Gastroesophageal sphincter (tissue), 4 donors: ENCODE results near the gene KCNS1. TPM values are rescaled to one million over a fixed set of nuclear protein-coding genes. Genes with fewer than 3 reads are reported as not detected.

Source experiments
- ATAC-seq: fragments of 150-250 bp; one replicate; pipeline ENCODE4 v1.9.1; 2016; ENCODE audit warnings: mild to moderate bottlenecking, moderate library complexity
- H3K27ac ChIP-seq, 4 donors: fragments of 200-600 bp; sonication (generic) in 3 of 4; 1 replicate in 3 of 4; 2 replicates in 1 of 4; pipeline ENCODE4 v1.5.1; 2016 to 2019
- H3K27me3 ChIP-seq: fragments of 200-600 bp; sonication (generic); one replicate; pipeline ENCODE4 v1.5.1; 2019
- H3K36me3 ChIP-seq, 2 donors: fragments of 200-600 bp; sonication (generic); one replicate each; pipeline ENCODE4 v1.5.1; 2019; ENCODE audit warnings: control low read depth in 1 of 2
- H3K4me1 ChIP-seq, 3 donors: fragments of 200-600 bp; sonication (generic); 1 replicate in 2 of 3; 2 replicates in 1 of 3; pipeline ENCODE4 v1.5.1; 2016 to 2019; ENCODE audit warnings: control low read depth in 2 of 3
- H3K4me3 ChIP-seq, 2 donors: fragments of 200-600 bp; sonication (generic); one replicate each; pipeline ENCODE4 v1.5.1; 2019; ENCODE audit warnings: mild to moderate bottlenecking in 1 of 2, moderate library complexity in 1 of 2
- H3K9me3 ChIP-seq, 3 donors: fragments of 200-600 bp; sonication (generic); one replicate each; pipeline ENCODE4 v1.5.1; 2017 to 2019; ENCODE audit warnings: control low read depth in 2 of 3
- CTCF ChIP-seq, 4 experiments: fragments of 200-600 bp in 2 of 4; fragments of 450-650 bp in 2 of 4; sonication (generic) in 1 of 4; IDR thresholded peaks; one replicate each; pipeline ENCODE4 v1.5.1; 2017 to 2019; ENCODE audit warnings: antibody characterized with exemption in 4 of 4, mild to moderate bottlenecking in 2 of 4, moderate library complexity in 2 of 4
- EP300 ChIP-seq: sonication (generic); formaldehyde crosslinking; IDR thresholded peaks from one replicate; pipeline ENCODE4 v1.6.1; 2017; ENCODE audit warnings: antibody characterized with exemption, mild to moderate bottlenecking
- POLR2A ChIP-seq, 2 donors: fragments of 450-650 bp; IDR thresholded peaks; one replicate each; pipeline ENCODE4 v1.6.1; 2017; ENCODE audit warnings: antibody characterized with exemption in 2 of 2, mild to moderate bottlenecking in 2 of 2, moderate library complexity in 1 of 2
- POLR2AphosphoS5 ChIP-seq: sonication (generic); formaldehyde crosslinking; IDR thresholded peaks from one replicate; pipeline ENCODE4 v1.6.1; 2017; ENCODE audit warnings: antibody characterized with exemption
- WGBS, 2 donors: methylation state at CpG; one replicate each; pipeline ENCODE4 v1.1.5; 2018; ENCODE audit warnings: low coverage in 1 of 2; 5-methylcytosine and 5-hydroxymethylcytosine counted together
- total RNA-seq, 4 donors: library from RNA; depleted of rRNA; stranded (reverse); fragments of >200 nt; gene quantifications; one replicate each; pipeline ENCODE4 v1.1.0, GENCODE V29; 2016

Gene KCNS1
- total RNA-seq, 4 donors from 2014 or later, result not detected

- Histone ChIP-seq H3K4me1 (no peaks in the 10 kb centered on the region), H3K9me3 (peaks cover 0 to 10% (median 0%) of the 10 kb centered on the region in 3 donors), H3K36me3 (peaks cover 10 to 82% of the 10 kb centered on the region in 2 donors), H3K27ac (no peak overlapping the region), H3K4me3 (no peak overlapping the region), H3K27me3 (no peaks in the 10 kb centered on the region)
- TF ChIP-seq CTCF (IDR thresholded peaks at IDR 0.05), result no peak
- TF ChIP-seq EP300, result no peak
- TF ChIP-seq POLR2AphosphoS5, result no peak
- TF ChIP-seq POLR2A (IDR thresholded peaks at IDR 0.05), result no peak
- WGBS, 2 donors, result 73 to 100% methylated on average over 1 to 3 of the region's 3 CpGs
- no peak for ATAC-seq
Measured at GRCh38 chr20:45077559-45077958, 23.4 kb downstream of the KCNS1 start.

DNA sequence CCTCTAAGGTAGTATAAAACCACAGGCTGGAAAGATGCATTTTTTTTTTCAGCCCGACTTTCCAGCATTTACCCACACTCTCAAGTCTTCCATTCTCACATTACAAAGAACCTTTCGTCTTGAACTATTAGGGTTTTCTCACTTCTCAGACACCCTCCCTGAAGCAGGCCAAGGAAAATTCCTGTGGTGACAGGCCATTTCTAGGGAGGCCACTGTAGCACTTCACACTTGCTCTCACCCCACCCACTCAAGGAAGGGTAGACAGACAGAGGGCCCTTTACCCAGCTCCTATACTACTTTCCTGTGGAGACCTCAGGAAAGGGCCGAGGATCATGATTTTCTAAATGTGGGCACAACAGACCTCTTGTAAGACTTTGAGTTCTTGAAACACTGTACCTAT, 27.7 kb downstream of the KCNS1 start:
- WGBS, 2 donors, result 80 to 88% methylated on average over 2 to 3 of the region's 3 CpGs
- Histone ChIP-seq H3K4me1 (no peaks in the 10 kb centered on the region), H3K27ac (no peak overlapping the region), H3K27me3 (no peaks in the 10 kb centered on the region), H3K9me3 (no peaks in the 10 kb centered on the region), H3K4me3 (no peak overlapping the region), H3K36me3 (peaks cover 10 to 41% of the 10 kb centered on the region in 2 donors)
- no peak for ATAC-seq
- no peak for TF ChIP-seq POLR2AphosphoS5
- TF ChIP-seq POLR2A (IDR thresholded peaks at IDR 0.05), result no peak
- TF ChIP-seq CTCF (IDR thresholded peaks at IDR 0.05), result no peak
- no peak for TF ChIP-seq EP300

DNA sequence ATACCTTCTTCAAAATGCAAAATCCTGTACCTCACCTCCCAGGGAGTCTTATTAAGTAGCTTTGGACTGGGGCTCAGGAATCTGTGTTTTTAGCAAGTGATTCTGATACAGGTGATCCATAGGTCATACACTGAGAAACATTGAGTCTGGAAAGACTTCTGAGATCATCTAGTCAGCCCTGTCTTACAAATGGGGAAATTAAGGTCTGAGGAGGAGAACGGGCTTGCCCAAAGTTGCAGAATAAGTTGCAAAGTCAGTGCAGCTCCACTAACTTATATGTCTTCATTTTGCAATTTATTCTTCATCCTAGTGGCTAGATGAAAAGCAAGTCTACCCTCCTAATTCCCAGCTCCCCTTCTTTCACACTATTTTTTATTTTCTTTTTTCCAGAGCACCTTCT, 28.9 kb downstream of the KCNS1 start:
- Histone ChIP-seq H3K27me3 (no peaks in the 10 kb centered on the region), H3K36me3 (peaks cover 10 to 34% of the 10 kb centered on the region in 2 donors), H3K9me3 (no peaks in the 10 kb centered on the region), H3K4me1 (no peaks in the 10 kb centered on the region), H3K27ac (no peak overlapping the region), H3K4me3 (no peak overlapping the region)
- TF ChIP-seq POLR2A (IDR thresholded peaks at IDR 0.05), result no peak
- TF ChIP-seq EP300, result no peak
- TF ChIP-seq POLR2AphosphoS5, result no peak
- TF ChIP-seq CTCF (IDR thresholded peaks at IDR 0.05), result no peak
- 77 to 85% methylated on average over 1 of the region's 1 CpG for WGBS, 2 donors
- no peak for ATAC-seq

DNA sequence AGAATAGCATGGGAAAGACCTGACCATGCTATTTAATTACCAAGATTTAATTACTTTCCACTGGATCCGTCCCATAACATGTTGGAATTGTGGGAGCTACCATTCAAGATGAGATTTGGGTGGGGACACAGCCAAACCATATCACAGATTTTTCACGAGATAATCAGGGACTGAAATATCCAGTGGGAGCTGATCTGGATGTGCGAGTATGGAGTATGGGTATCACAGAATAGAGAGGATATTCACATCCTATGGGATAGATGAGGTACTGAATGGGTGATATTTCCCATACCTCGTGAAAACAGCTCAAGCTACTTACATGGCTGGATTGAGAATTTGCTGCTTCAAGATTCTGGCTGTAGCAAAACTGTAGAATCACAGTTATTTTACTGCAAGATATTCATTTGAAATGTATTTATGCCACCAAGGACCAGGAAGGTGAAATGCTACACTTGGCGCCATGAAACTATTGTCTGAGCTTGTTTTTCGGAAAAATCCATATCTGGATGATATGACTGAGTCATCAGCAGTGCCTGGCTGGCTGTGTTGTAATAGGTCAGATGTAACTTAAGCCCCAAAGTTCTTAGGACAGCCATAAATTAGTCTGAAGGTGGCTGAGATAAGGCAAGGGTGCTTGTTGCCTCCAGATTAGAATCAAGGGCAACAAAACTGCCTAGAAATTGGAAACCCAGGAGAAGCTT, 29.8 kb downstream of the KCNS1 start:
- no peak for ATAC-seq
- 89 to 99% methylated on average over 4 to 6 of the region's 6 CpGs for WGBS, 2 donors
- Histone ChIP-seq H3K27me3 (no peaks in the 10 kb centered on the region), H3K9me3 (no peaks in the 10 kb centered on the region), H3K4me1 (no peaks in the 10 kb centered on the region), H3K27ac (no peak overlapping the region), H3K4me3 (no peak overlapping the region), H3K36me3 (peaks cover 7 to 24% of the 10 kb centered on the region in 2 donors)
- TF ChIP-seq EP300 (no peak), CTCF (IDR thresholded peaks at IDR 0.05) (no peak), POLR2AphosphoS5 (no peak), POLR2A (IDR thresholded peaks at IDR 0.05) (no peak)

DNA sequence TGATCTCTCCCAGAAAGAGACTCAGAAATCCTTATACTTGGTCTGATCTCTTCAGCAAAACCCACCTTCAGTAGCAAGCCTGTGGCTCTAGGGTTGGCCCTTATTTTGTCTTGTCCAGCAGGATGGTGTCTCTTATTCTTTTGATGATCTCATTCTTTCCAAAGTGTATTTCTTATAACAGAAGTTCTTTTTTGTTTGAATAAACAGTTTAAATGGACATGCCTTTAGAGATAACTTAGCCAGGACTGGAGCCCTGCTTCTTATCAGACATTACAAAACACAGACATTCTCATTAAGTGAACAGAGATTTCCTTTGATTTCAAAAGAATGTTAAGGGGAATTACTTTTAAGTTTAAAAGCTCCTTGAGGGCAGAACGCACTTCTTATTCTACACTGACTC, 31.7 kb downstream of the KCNS1 start:
- Histone ChIP-seq H3K4me1 (no peaks in the 10 kb centered on the region), H3K9me3 (no peaks in the 10 kb centered on the region), H3K27me3 (no peaks in the 10 kb centered on the region), H3K4me3 (no peak overlapping the region), H3K27ac (no peak overlapping the region), H3K36me3 (peaks cover 0 to 6% of the 10 kb centered on the region in 2 donors)
- TF ChIP-seq EP300 (no peak), CTCF (IDR thresholded peaks at IDR 0.05) (no peak), POLR2A (IDR thresholded peaks at IDR 0.05) (no peak), POLR2AphosphoS5 (no peak)
- 70 to 86% methylated on average over 1 of the region's 1 CpG for WGBS, 2 donors
- ATAC-seq, result no peak
